Endothelial cell of umbilical vein (primary cell): Measurements from ENCODE around the gene CDK15. TPM values are rescaled to one million over a fixed set of nuclear protein-coding genes. Genes with fewer than 3 reads are reported as not detected.

ENCODE experiments used
- BruUV-seq: library from RNA; stranded (reverse); fragments of 400-500 nt; replicated peaks from 2 replicates; lab custom pipeline; 2021; lab: Mats Ljungman, UMichigan
- CTCF ChIA-PET: fragments of 300-600, 350-600 bp; sonication (Branson Sonifier 250); formaldehyde crosslinking; loops from one replicate; lab custom pipeline; 2021; ENCODE audit warnings: antibody characterized with exemption, inconsistent platforms; lab: Charles Lee
- POLR2A ChIA-PET: fragments of 300-600, 350-600 bp; sonication (Branson Sonifier 250); formaldehyde crosslinking; loops from one replicate; lab custom pipeline; 2021; ENCODE audit warnings: antibody characterized with exemption, inconsistent platforms; lab: Charles Lee
- DNase-seq: peaks from one replicate; pipeline ENCODE4 v3.0.0-alpha.2; 2011; ENCODE audit warnings: low read depth, low spot score
- FAIRE-seq: peaks from 2 replicates; lab custom pipeline; 2011; peaks lifted over from hg19 to GRCh38; lab: Jason Lieb, UNC
- H2AFZ ChIP-seq: 2 replicates; pipeline ENCODE4 v1.6.0; 2012; ENCODE audit warnings: low read depth, low read length, control low read depth, inconsistent platforms
- H3K27ac ChIP-seq: 2 replicates; pipeline ENCODE4 v1.5.1; 2011; ENCODE audit warnings: low read depth, mild to moderate bottlenecking, control low read depth, low read length, moderate library complexity; ENCODE audit not compliant: insufficient read depth
- H3K27me3 ChIP-seq, 2 experiments: 2 replicates each; pipeline versions ENCODE4 v1.6.0 to v1.6.1; 2011; ENCODE audit warnings: low read length in 2 of 2, mixed read lengths in 1 of 2; ENCODE audit not compliant: control insufficient read depth in 2 of 2, insufficient read depth in 2 of 2
- H3K36me3 ChIP-seq, 2 experiments: 2 replicates in 1 of 2; 3 replicates in 1 of 2; pipeline ENCODE4 v1.5.1; 2011; ENCODE audit warnings: low read length in 2 of 2, mild to moderate bottlenecking in 1 of 2, moderate library complexity in 1 of 2; ENCODE audit not compliant: control insufficient read depth in 2 of 2, insufficient read depth in 2 of 2; ENCODE audit errors: extremely low read depth in 1 of 2
- H3K4me1 ChIP-seq: 3 replicates; pipeline ENCODE4 v1.5.1; 2011; ENCODE audit warnings: mild to moderate bottlenecking, low read length; ENCODE audit not compliant: control insufficient read depth, insufficient read depth; ENCODE audit errors: extremely low read depth
- H3K4me2 ChIP-seq: 2 replicates; pipeline ENCODE4 v1.6.1; 2011; ENCODE audit warnings: low read length, control low read depth, mixed read lengths; ENCODE audit not compliant: insufficient read depth
- H3K4me3 ChIP-seq, 3 experiments: fragments of 200-600 bp in 1 of 3; sonication (generic), shearing (Covaris generic) in 1 of 3; replicated peaks in 1 of 3; 2 replicates each; pipeline ENCODE4 v1.5.1; 2011 to 2016; ENCODE audit warnings: control low read depth in 3 of 3, low read length in 3 of 3, mild to moderate bottlenecking in 2 of 3, inconsistent platforms in 1 of 3, low read depth in 1 of 3, moderate library complexity in 1 of 3; ENCODE audit not compliant: insufficient read depth in 1 of 3
- H3K79me2 ChIP-seq: 2 replicates; pipeline ENCODE4 v1.6.0; 2012; ENCODE audit warnings: low read length, inconsistent platforms; ENCODE audit not compliant: control insufficient read depth, insufficient read depth
- H3K9ac ChIP-seq: replicated peaks from 2 replicates; pipeline ENCODE3; 2011; ENCODE audit warnings: low read length, control low read depth; ENCODE audit not compliant: insufficient read depth; ENCODE audit errors: extremely low read depth
- H3K9me1 ChIP-seq: replicated peaks from 3 replicates; pipeline ENCODE4 v1.6.0; 2011; ENCODE audit warnings: mild to moderate bottlenecking, low read length; ENCODE audit not compliant: control insufficient read depth, insufficient read depth; ENCODE audit errors: extremely low read depth
- H3K9me3 ChIP-seq: replicated peaks from 2 replicates; pipeline ENCODE4 v1.5.1; 2012; ENCODE audit warnings: low read length, inconsistent platforms; ENCODE audit not compliant: control insufficient read depth, insufficient read depth
- H4K20me1 ChIP-seq: replicated peaks from 2 replicates; pipeline ENCODE3; 2011; ENCODE audit warnings: mild to moderate bottlenecking, low read length; ENCODE audit not compliant: control insufficient read depth, insufficient read depth; ENCODE audit errors: extremely low read depth
- EZH2 ChIP-seq: IDR thresholded peaks from 2 replicates; pipeline ENCODE4 v1.6.1; 2012; ENCODE audit warnings: borderline replicate concordance, low read depth, mild to moderate bottlenecking, moderate library complexity, low read length, inconsistent platforms; ENCODE audit not compliant: severe bottlenecking
- FOS ChIP-seq: IDR thresholded peaks from 2 replicates; pipeline ENCODE4 v1.6.1; 2011; ENCODE audit warnings: mild to moderate bottlenecking, low read length, moderate library complexity, borderline replicate concordance; ENCODE audit not compliant: insufficient read depth
- GATA2 ChIP-seq: IDR thresholded peaks from 2 replicates; pipeline ENCODE4 v1.7.0; 2011; ENCODE audit warnings: low read depth, mild to moderate bottlenecking, moderate library complexity, mixed read lengths, low read length; ENCODE audit not compliant: insufficient read length, insufficient read depth
- MAX ChIP-seq: IDR thresholded peaks from 2 replicates; pipeline ENCODE4 v1.6.1; 2011; ENCODE audit not compliant: insufficient read depth, insufficient read length
- MYC ChIP-seq: IDR thresholded peaks from one replicate; pipeline ENCODE4 v1.6.1; 2011; ENCODE audit warnings: mild to moderate bottlenecking, low read depth, low read length
- POLR2A ChIP-seq: IDR thresholded peaks from 2 replicates; pipeline ENCODE4 v1.6.1; 2012; ENCODE audit warnings: low read depth, mild to moderate bottlenecking, control low read depth, low read length
- POLR2AphosphoS5 ChIP-seq: IDR thresholded peaks from 2 replicates; pipeline ENCODE4 v1.6.1; 2012; ENCODE audit warnings: low read depth, mild to moderate bottlenecking, control low read depth, low read length, moderate library complexity; ENCODE audit not compliant: insufficient read depth
- dilution Hi-C: fragments of 300-500 bp; cut with MboI; formaldehyde crosslinking; loops from one replicate; pipeline ENCODE4 v1.15.0; 2019; ENCODE audit warnings: low sequenced_read_pairs; ENCODE audit not compliant: extremely low pct_ligation_motif_present
- intact Hi-C: fragments of 100-400 bp; cut with micrococcal nuclease; formaldehyde crosslinking; loops from one replicate; pipeline ENCODE4 v1.10.0; 2022
- polyA plus RNA-seq, 4 experiments: library from polyadenylated mRNA; depleted of rRNA in 3 of 4; stranded (reverse) in 3 of 4; unstranded in 1 of 4; fragments of >200 nt; gene quantifications; 2 replicates each; pipeline versions ENCODE4 v1.2.1 to v1.2.3, GENCODE V29; 2011 to 2012; ENCODE audit warnings: missing spikeins in 1 of 4
- small RNA-seq: library from RNA; depleted of rRNA; stranded (forward); fragments of <200 nt; gene quantifications from one replicate; pipeline ENCODE3, GENCODE V24; 2012; ENCODE audit warnings: low replicate concordance, low read depth; ENCODE audit not compliant: insufficient read depth, insufficient read length
- total RNA-seq: library from RNA; stranded (reverse); gene quantifications from 2 replicates; pipeline ENCODE4 v1.2.3, GENCODE V29; 2021

CDK15 gene
- total and polyA plus RNA-seq, 2 donors (not counting 3 experiments of a cell fraction or from before 2014, with no cell fraction given) = not detected

- DNase-seq = no peak
These were observed 136.2 kb downstream of the CDK15 start for GRCh38 chr2:201942531-201942930.

More at GRCh38 chr2:201942531-201942930, 136.2 kb downstream of the CDK15 start:
- H3K79me2 ChIP-seq = no peaks in the 10 kb centered on the region
- no peaks in the 10 kb centered on the region for H3K4me1 ChIP-seq
- no peak overlapping the region for H3K27ac ChIP-seq
- no peak overlapping the region for H2AFZ ChIP-seq
- no peaks in the 10 kb centered on the region for H3K36me3 ChIP-seq
- H3K9me3 ChIP-seq = no peaks in the 10 kb centered on the region
- no peak for TF ChIP-seq POLR2AphosphoS5
- TF ChIP-seq EZH2 = no peak
- TF ChIP-seq MAX = no peak
- TF ChIP-seq MYC = no peak
- no peak for TF ChIP-seq FOS
- no peak for TF ChIP-seq GATA2
- no peak for TF ChIP-seq POLR2A
- H3K4me2 ChIP-seq = no peak overlapping the region
- H3K9me1 ChIP-seq = no peaks in the 10 kb centered on the region
- ChIA-PET CTCF (no interaction called here), POLR2A (interaction anchor here (0.6 kb wide), 1 partner anchor 39 kb away, joined by 3 read pairs; no protein-coding TSS in a partner anchor)
- no peak overlapping the region for H3K9ac ChIP-seq
- no peaks in the 10 kb centered on the region for H4K20me1 ChIP-seq
- dilution Hi-C loops = no loop called here
- no peak for FAIRE-seq
- no TSS peak for BruUV-seq
- H3K27me3 ChIP-seq = peaks cover 2 to 11% of the 10 kb centered on the region in 2 experiments
- intact Hi-C loops = no loop called here
- H3K4me3 ChIP-seq = no peak overlapping the region

Small RNAs within 50 kb of the gene (small RNA-seq; reads per million reads assigned to genes)
- not detected for gene RF00019
- not detected for gene RNU6-440P
- not detected for gene UBE2V1P11

Other genes starting within 250 kb of the CDK15 start
- gene TMEM237, start 163.0 kb upstream of the CDK15 start, total RNA-seq = 57.2 and 64.7 TPM in 2 replicates
- gene TMEM237, start 163.0 kb upstream of the CDK15 start, polyA plus RNA-seq = 36.3 and 41.2 TPM in 2 replicates
- 7.6 and 9.7 TPM in 2 replicates for gene MPP4, start 107.9 kb upstream of the CDK15 start, total RNA-seq
- gene MPP4, start 107.9 kb upstream of the CDK15 start, polyA plus RNA-seq = 5.3 and 5.6 TPM in 2 replicates
- 34.6 and 36.1 TPM in 2 replicates for gene ALS2, start 25.6 kb upstream of the CDK15 start, total RNA-seq
- 12.0 and 13.1 TPM in 2 replicates for gene ALS2, start 25.6 kb upstream of the CDK15 start, polyA plus RNA-seq
- gene FZD7, start 227.3 kb downstream of the CDK15 start, total RNA-seq = 0.23 and 0.29 TPM in 2 replicates
- 0.15 and 0.22 TPM in 2 replicates for gene FZD7, start 227.3 kb downstream of the CDK15 start, polyA plus RNA-seq